Measurements from ENCODE around the gene PRXL2B.

DNA sequence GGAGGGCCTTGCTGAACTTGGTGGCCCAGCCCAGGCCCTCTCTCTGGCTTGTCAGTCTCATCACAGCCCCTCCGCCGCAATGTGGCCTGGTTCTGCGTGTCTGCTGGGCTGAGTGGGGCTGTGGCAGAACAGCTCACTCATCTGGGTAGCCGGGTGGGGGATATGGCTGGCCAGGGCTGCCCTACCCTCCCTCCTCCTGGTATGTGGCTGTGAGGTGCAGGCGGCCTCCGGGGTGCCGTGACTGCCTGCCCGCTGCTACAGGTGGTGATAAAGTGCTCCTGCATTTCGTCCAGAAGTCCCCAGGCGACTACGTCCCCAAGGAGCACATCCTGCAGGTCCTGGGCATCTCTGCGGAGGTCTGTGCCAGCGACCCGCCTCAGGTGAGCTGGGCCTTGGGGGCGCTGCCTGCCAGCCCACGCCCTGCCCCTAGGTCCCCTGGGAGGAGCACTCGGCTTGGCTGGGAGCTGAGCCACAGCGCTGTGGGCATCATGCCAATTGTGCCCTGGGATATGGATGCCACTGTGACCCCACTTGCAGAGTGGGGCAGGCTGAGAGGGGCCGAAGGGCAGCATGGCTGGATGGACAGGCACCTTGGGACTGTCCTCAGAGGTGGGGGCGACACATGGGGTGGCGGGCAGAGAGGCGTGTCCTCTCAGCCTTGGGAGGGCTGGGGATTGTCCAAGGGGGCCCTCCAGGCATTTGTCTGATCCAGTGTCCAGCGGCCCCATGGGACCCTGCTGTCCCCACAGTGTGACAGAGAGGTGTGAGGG, 2.3 kb downstream of the PRXL2B start:
- TF ChIP-seq NANOG (IDR thresholded peaks at IDR 0.05; ENCODE audit: borderline replicate concordance), result no peak
- no peak for TF ChIP-seq EZH2phosphoT487 (IDR thresholded peaks at IDR 0.05; ENCODE audit: unreplicated experiment)
